Measurements from ENCODE around the gene PDCD1LG2. TPM values are rescaled to one million over a fixed set of nuclear protein-coding genes. Genes with fewer than 3 reads are reported as not detected.
A peak's percentile ranks its signal among the peaks of the same experiment; 100 is the strongest.

The PDCD1LG2 gene
- total RNA-seq, 2 experiments from 2014 or later, result 0.13 to 0.14 TPM

- peak; percentile 67 for DNase-seq
- Mint-ChIP-seq H3K9me3 (peaks cover 4% of the 10 kb centered on the region), H3K4me3 (no peak overlapping the region), H3K27ac (peak overlapping the region; percentile 82), H3K27me3 (no peaks in the 10 kb centered on the region), H3K4me1 (ENCODE audit: low read depth) (peaks cover 50% of the 10 kb centered on the region), H3K36me3 (ENCODE audit: low read depth) (no peaks in the 10 kb centered on the region)
- peak; percentile 62 for ATAC-seq
- TF ChIP-seq CTCF (IDR thresholded peaks at IDR 0.05), result no peak
- POLR2A ChIA-PET, result interaction anchor here (1.7 kb wide), 1 partner anchor 133 kb away, joined by 8 read pairs; the partner anchor contains the start of gene CD274
- CTCF ChIA-PET, result interaction anchor here (0.7 to 2.5 kb wide), 10 partner anchors 13 to 833 kb away, joined by 3 to 17 read pairs (median 4); partner anchors contain the start of gene CD274
- intact Hi-C loops (cut with micrococcal nuclease), result no loop called here
These were observed 72.5 kb downstream of the PDCD1LG2 start for GRCh38 chr9:5582835-5583195.

- ATAC-seq (peak; percentile 48), DNase-seq (peak; percentile 20)
- Mint-ChIP-seq H3K36me3 (ENCODE audit: low read depth) (no peaks in the 10 kb centered on the region), H3K9me3 (peaks cover 4% of the 10 kb centered on the region), H3K27me3 (no peaks in the 10 kb centered on the region), H3K27ac (peak overlapping the region; percentile 81), H3K4me3 (no peak overlapping the region), H3K4me1 (ENCODE audit: low read depth) (peaks cover 54% of the 10 kb centered on the region)
- intact Hi-C loops (cut with micrococcal nuclease), result loop anchor here (5.0 kb wide), 1 partner anchor 129 kb away; no protein-coding TSS in a partner anchor
- CTCF ChIA-PET, result interaction anchor here (1.0 to 5.6 kb wide), 5 partner anchors 13 to 649 kb away, joined by 3 to 80 read pairs (median 17); partner anchors contain the start of gene CD274
- POLR2A ChIA-PET, result interaction anchor here (1.2 kb wide), 1 partner anchor 26 kb away, joined by 4 read pairs; no protein-coding TSS in a partner anchor
- TF ChIP-seq CTCF (IDR thresholded peaks at IDR 0.05), result no peak
These were observed 76.1 kb downstream of the PDCD1LG2 start for GRCh38 chr9:5586391-5586802.

- Mint-ChIP-seq H3K36me3 (ENCODE audit: low read depth) (no peaks in the 10 kb centered on the region), H3K27me3 (no peaks in the 10 kb centered on the region), H3K4me3 (no peak overlapping the region), H3K9me3 (no peaks in the 10 kb centered on the region), H3K27ac (peak overlapping the region; percentile 81), H3K4me1 (ENCODE audit: low read depth) (peaks cover 54% of the 10 kb centered on the region)
- ChIA-PET CTCF (interaction anchor here (1.0 to 5.6 kb wide), 11 partner anchors 13 to 649 kb away, joined by 3 to 80 read pairs (median 5); partner anchors contain the start of genes CD274 and PLGRKT), POLR2A (interaction anchor here (1.2 to 1.3 kb wide), 3 partner anchors 25 to 136 kb away, joined by 3 to 4 read pairs (median 3); no protein-coding TSS in a partner anchor)
- TF ChIP-seq CTCF (IDR thresholded peaks at IDR 0.05), result no peak
- intact Hi-C loops (cut with micrococcal nuclease), result loop anchor here (5.0 kb wide), 1 partner anchor 130 kb away; no protein-coding TSS in a partner anchor
- DNase-seq (peak; percentile 67), ATAC-seq (peak; percentile 62)
These were observed 76.7 kb downstream of the PDCD1LG2 start for GRCh38 chr9:5587024-5587423.

GRCh38 chr9:5592231-5592630, 81.9 kb downstream of the PDCD1LG2 start:
- ATAC-seq (no peak), DNase-seq (no peak)
- ChIA-PET CTCF (interaction anchor here (1.0 kb wide), 1 partner anchor 131 kb away, joined by 3 read pairs; no protein-coding TSS in a partner anchor), POLR2A (no interaction called here)
- intact Hi-C loops (cut with micrococcal nuclease), result loop anchor here (10.0 kb wide), 1 partner anchor 827 kb away; no protein-coding TSS in a partner anchor
- Mint-ChIP-seq H3K27ac (no peak overlapping the region), H3K4me3 (no peak overlapping the region), H3K27me3 (no peaks in the 10 kb centered on the region), H3K36me3 (ENCODE audit: low read depth) (no peaks in the 10 kb centered on the region), H3K9me3 (no peaks in the 10 kb centered on the region), H3K4me1 (ENCODE audit: low read depth) (peaks cover 32% of the 10 kb centered on the region)
- TF ChIP-seq CTCF (IDR thresholded peaks at IDR 0.05), result no peak

GRCh38 chr9:5592904-5593303, 82.6 kb downstream of the PDCD1LG2 start:
- peaks cover 26% of the 10 kb centered on the region for H3K4me1 Mint-ChIP-seq (ENCODE audit: low read depth)
- no peak overlapping the region for H3K4me3 Mint-ChIP-seq
- H3K36me3 Mint-ChIP-seq (ENCODE audit: low read depth), result no peaks in the 10 kb centered on the region
- ChIA-PET POLR2A (no interaction called here), CTCF (no interaction called here)
- no peak for TF ChIP-seq CTCF (IDR thresholded peaks at IDR 0.05)
- DNase-seq (no peak), ATAC-seq (no peak)
- H3K27ac Mint-ChIP-seq, result no peak overlapping the region
- H3K27me3 Mint-ChIP-seq, result no peaks in the 10 kb centered on the region
- no peaks in the 10 kb centered on the region for H3K9me3 Mint-ChIP-seq
- intact Hi-C loops (cut with micrococcal nuclease), result loop anchor here (10.0 kb wide), 1 partner anchor 828 kb away; no protein-coding TSS in a partner anchor

All from activated CD8-positive, alpha-beta T cell treated with anti-CD3 and anti-CD28 coated beads for 36 hours (primary cell).